ENCODE results near the gene C15orf39. TPM values are rescaled to one million over a fixed set of nuclear protein-coding genes. Genes with fewer than 3 reads are reported as not detected.

Gene C15orf39
- total and polyA plus RNA-seq, 4 donors = 2.6 to 15.0 (median 10.3) TPM

- Histone ChIP-seq H3K27me3 (ENCODE audit: control insufficient read depth, insufficient read depth, low read length) (no peaks in the 10 kb centered on the region), H3K4me3 (ENCODE audit: low read depth, low read length) (no peak overlapping the region), H3K27ac (ENCODE audit: low read depth, low read length) (no peak overlapping the region), H3K9me3 (ENCODE audit: control insufficient read depth, insufficient read depth, low read length) (no peaks in the 10 kb centered on the region), H3K36me3 (ENCODE audit: control insufficient read depth, insufficient read depth, low read length) (no peaks in the 10 kb centered on the region), H3K4me1 (ENCODE audit: control insufficient read depth, insufficient read depth, low read length) (no peaks in the 10 kb centered on the region)
- no peak for DNase-seq (ENCODE audit: low read depth in 4 of 6, low spot score in 6 of 6)
- 83% methylated on average over 8 of the region's 13 CpGs for WGBS (ENCODE audit: insufficient coverage)
Measured at GRCh38 chr15:75227663-75228280, 26.1 kb downstream of the C15orf39 start.

- H3K36me3 ChIP-seq (ENCODE audit: control insufficient read depth, insufficient read depth, low read length) = no peaks in the 10 kb centered on the region
- 85% methylated on average over 5 of the region's 9 CpGs for WGBS (ENCODE audit: insufficient coverage)
- H3K4me3 ChIP-seq (ENCODE audit: low read depth, low read length) = no peak overlapping the region
- DNase-seq (ENCODE audit: low read depth in 4 of 6, low spot score in 6 of 6) = no peak
- H3K9me3 ChIP-seq (ENCODE audit: control insufficient read depth, insufficient read depth, low read length) = no peaks in the 10 kb centered on the region
- peaks cover 3% of the 10 kb centered on the region for H3K27me3 ChIP-seq (ENCODE audit: control insufficient read depth, insufficient read depth, low read length)
- H3K27ac ChIP-seq (ENCODE audit: low read depth, low read length) = no peak overlapping the region
- H3K4me1 ChIP-seq (ENCODE audit: control insufficient read depth, insufficient read depth, low read length) = no peaks in the 10 kb centered on the region
Measured at GRCh38 chr15:75228787-75229186, 27.1 kb downstream of the C15orf39 start.

- no peaks in the 10 kb centered on the region for H3K36me3 ChIP-seq (ENCODE audit: control insufficient read depth, insufficient read depth, low read length)
- H3K4me1 ChIP-seq (ENCODE audit: control insufficient read depth, insufficient read depth, low read length) = no peaks in the 10 kb centered on the region
- H3K9me3 ChIP-seq (ENCODE audit: control insufficient read depth, insufficient read depth, low read length) = no peaks in the 10 kb centered on the region
- H3K4me3 ChIP-seq (ENCODE audit: low read depth, low read length) = no peak overlapping the region
- 85% methylated on average over 21 of the region's 21 CpGs for WGBS (ENCODE audit: insufficient coverage)
- no peak for DNase-seq (ENCODE audit: low read depth in 4 of 6, low spot score in 6 of 6)
- H3K27ac ChIP-seq (ENCODE audit: low read depth, low read length) = no peak overlapping the region
- H3K27me3 ChIP-seq (ENCODE audit: control insufficient read depth, insufficient read depth, low read length) = peaks cover 3% of the 10 kb centered on the region
Measured at GRCh38 chr15:75229191-75230015, 27.7 kb downstream of the C15orf39 start.

- Histone ChIP-seq H3K9me3 (ENCODE audit: control insufficient read depth, insufficient read depth, low read length) (no peaks in the 10 kb centered on the region), H3K4me3 (ENCODE audit: low read depth, low read length) (no peak overlapping the region), H3K27me3 (ENCODE audit: control insufficient read depth, insufficient read depth, low read length) (peaks cover 3% of the 10 kb centered on the region), H3K36me3 (ENCODE audit: control insufficient read depth, insufficient read depth, low read length) (no peaks in the 10 kb centered on the region), H3K4me1 (ENCODE audit: control insufficient read depth, insufficient read depth, low read length) (no peaks in the 10 kb centered on the region), H3K27ac (ENCODE audit: low read depth, low read length) (no peak overlapping the region)
- DNase-seq (ENCODE audit: low read depth in 4 of 6, low spot score in 6 of 6) = no peak
- WGBS (ENCODE audit: insufficient coverage) = 71% methylated on average over 1 of the region's 2 CpGs
Measured at GRCh38 chr15:75230016-75230343, 28.3 kb downstream of the C15orf39 start.

GRCh38 chr15:75230551-75231371 lies 29.1 kb downstream of the C15orf39 start:
- Histone ChIP-seq H3K27ac (ENCODE audit: low read depth, low read length) (no peak overlapping the region), H3K9me3 (ENCODE audit: control insufficient read depth, insufficient read depth, low read length) (no peaks in the 10 kb centered on the region), H3K36me3 (ENCODE audit: control insufficient read depth, insufficient read depth, low read length) (no peaks in the 10 kb centered on the region), H3K4me1 (ENCODE audit: control insufficient read depth, insufficient read depth, low read length) (no peaks in the 10 kb centered on the region), H3K27me3 (ENCODE audit: control insufficient read depth, insufficient read depth, low read length) (peaks cover 3% of the 10 kb centered on the region), H3K4me3 (ENCODE audit: low read depth, low read length) (no peak overlapping the region)
- WGBS (ENCODE audit: insufficient coverage) = 61% methylated on average over 10 of the region's 16 CpGs
- DNase-seq (ENCODE audit: low read depth in 4 of 6, low spot score in 6 of 6) = no peak

- H3K27me3 ChIP-seq (ENCODE audit: control insufficient read depth, insufficient read depth, low read length) = peaks cover 3% of the 10 kb centered on the region
Measured at GRCh38 chr15:75231836-75232235, 30.2 kb downstream of the C15orf39 start.

GRCh38 chr15:75232252-75232813 lies 30.7 kb downstream of the C15orf39 start:
- H3K9me3 ChIP-seq (ENCODE audit: control insufficient read depth, insufficient read depth, low read length) = no peaks in the 10 kb centered on the region
- 95% methylated on average over 12 of the region's 12 CpGs for WGBS (ENCODE audit: insufficient coverage)

More at GRCh38 chr15:75231836-75232235, 30.2 kb downstream of the C15orf39 start:
- no peak overlapping the region for H3K27ac ChIP-seq (ENCODE audit: low read depth, low read length)
- H3K4me1 ChIP-seq (ENCODE audit: control insufficient read depth, insufficient read depth, low read length) = no peaks in the 10 kb centered on the region
- H3K4me3 ChIP-seq (ENCODE audit: low read depth, low read length) = no peak overlapping the region
- DNase-seq (ENCODE audit: low read depth in 4 of 6, low spot score in 6 of 6) = no peak
- no peaks in the 10 kb centered on the region for H3K9me3 ChIP-seq (ENCODE audit: control insufficient read depth, insufficient read depth, low read length)
- WGBS (ENCODE audit: insufficient coverage) = 82% methylated on average over 4 of the region's 4 CpGs
- no peaks in the 10 kb centered on the region for H3K36me3 ChIP-seq (ENCODE audit: control insufficient read depth, insufficient read depth, low read length)

DNA sequence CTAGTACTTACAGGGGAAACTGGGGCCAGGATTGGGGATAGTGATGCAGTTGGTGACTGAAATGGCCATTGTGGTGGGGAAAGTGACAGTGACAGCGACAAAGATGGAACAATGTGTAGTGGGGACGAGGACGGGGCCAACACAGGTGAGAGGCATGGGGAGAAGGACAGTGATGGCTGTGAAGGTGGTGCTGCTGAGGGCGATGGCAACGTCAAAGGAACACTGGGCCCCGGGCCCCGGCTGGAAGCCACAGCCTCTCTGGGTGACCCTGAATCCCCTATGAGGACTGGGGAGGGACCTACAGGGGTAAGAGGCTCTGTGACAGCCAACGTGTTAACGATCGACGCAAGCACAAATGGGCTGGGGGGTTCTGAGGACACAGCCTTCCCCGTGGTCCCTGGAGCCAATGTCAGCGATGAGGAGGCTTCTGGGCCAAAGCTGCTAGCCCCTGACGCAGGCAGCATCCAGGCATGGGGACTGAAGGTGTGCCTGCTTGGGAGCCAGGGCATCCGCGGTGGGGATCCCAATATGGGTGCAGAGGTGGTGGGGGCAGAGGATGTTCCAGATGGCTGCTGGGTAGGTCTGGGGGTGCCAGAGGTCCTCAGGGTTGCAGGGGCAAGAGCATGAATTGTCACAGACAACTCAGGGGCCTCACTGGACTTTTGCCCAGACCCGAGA lies 31.3 kb downstream of the C15orf39 start:
- no peak for DNase-seq (ENCODE audit: low read depth in 4 of 6, low spot score in 6 of 6)
- 89% methylated on average over 17 of the region's 17 CpGs for WGBS (ENCODE audit: insufficient coverage)

More at GRCh38 chr15:75232252-75232813, 30.7 kb downstream of the C15orf39 start:
- H3K27ac ChIP-seq (ENCODE audit: low read depth, low read length) = no peak overlapping the region
- no peak for DNase-seq (ENCODE audit: low read depth in 4 of 6, low spot score in 6 of 6)
- H3K27me3 ChIP-seq (ENCODE audit: control insufficient read depth, insufficient read depth, low read length) = peaks cover 3% of the 10 kb centered on the region
- H3K4me1 ChIP-seq (ENCODE audit: control insufficient read depth, insufficient read depth, low read length) = no peaks in the 10 kb centered on the region
- H3K36me3 ChIP-seq (ENCODE audit: control insufficient read depth, insufficient read depth, low read length) = no peaks in the 10 kb centered on the region
- no peak overlapping the region for H3K4me3 ChIP-seq (ENCODE audit: low read depth, low read length)

More for the DNA sequence above, 31.3 kb downstream of the C15orf39 start:
- Histone ChIP-seq H3K4me3 (ENCODE audit: low read depth, low read length) (no peak overlapping the region), H3K9me3 (ENCODE audit: control insufficient read depth, insufficient read depth, low read length) (no peaks in the 10 kb centered on the region), H3K4me1 (ENCODE audit: control insufficient read depth, insufficient read depth, low read length) (no peaks in the 10 kb centered on the region), H3K27ac (ENCODE audit: low read depth, low read length) (no peak overlapping the region), H3K36me3 (ENCODE audit: control insufficient read depth, insufficient read depth, low read length) (no peaks in the 10 kb centered on the region), H3K27me3 (ENCODE audit: control insufficient read depth, insufficient read depth, low read length) (peaks cover 5% of the 10 kb centered on the region)

All from spinal cord (tissue), 10 donors.